GM12875 (cell line): ENCODE results near the gene EPS8L3.

Source experiments
- H3K4me3 ChIP-seq: one replicate; pipeline ENCODE4 v1.5.1; 2011; ENCODE audit warnings: low read depth, low read length, control low read depth
- TF ChIP-seq, protein P1 (sequence below): IDR thresholded peaks from 2 replicates; pipeline ENCODE4 v1.5.1; 2011; ENCODE audit warnings: low read depth, mild to moderate bottlenecking, control low read depth, inconsistent platforms, low read length, moderate library complexity, borderline replicate concordance; ENCODE audit not compliant: insufficient read depth

Gene EPS8L3

DNA sequence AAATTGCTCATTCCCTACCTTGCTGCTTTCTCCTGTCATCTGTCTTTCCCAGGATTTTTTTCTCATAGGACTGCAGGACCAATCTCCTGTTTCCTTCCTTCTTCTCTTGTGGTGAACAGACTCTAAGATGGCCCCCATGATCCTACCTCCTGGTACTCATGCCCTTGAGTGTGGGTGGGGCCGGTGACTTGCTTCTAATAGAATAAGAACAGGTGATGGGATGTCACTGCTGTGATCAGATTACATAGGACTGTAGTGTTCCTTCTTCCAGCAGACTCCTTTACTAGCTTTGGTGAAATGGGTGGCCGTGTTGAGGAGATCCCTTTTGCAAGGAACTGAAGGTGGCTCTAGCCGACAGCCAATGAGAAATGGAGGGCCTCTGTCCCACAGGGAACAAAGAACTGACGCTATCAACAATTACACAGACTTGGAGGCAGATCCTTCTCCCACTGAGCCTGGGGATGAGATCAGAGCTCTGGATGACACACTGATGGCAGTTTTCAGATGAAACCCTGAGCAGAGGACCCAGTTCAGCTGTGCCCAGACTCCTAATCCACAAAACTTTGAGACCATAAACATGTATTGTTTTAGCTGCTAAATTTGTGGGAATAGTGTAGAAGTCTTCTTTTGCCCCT is 30.4 kb downstream of the EPS8L3 start:
- TF ChIP-seq, protein P1, sequence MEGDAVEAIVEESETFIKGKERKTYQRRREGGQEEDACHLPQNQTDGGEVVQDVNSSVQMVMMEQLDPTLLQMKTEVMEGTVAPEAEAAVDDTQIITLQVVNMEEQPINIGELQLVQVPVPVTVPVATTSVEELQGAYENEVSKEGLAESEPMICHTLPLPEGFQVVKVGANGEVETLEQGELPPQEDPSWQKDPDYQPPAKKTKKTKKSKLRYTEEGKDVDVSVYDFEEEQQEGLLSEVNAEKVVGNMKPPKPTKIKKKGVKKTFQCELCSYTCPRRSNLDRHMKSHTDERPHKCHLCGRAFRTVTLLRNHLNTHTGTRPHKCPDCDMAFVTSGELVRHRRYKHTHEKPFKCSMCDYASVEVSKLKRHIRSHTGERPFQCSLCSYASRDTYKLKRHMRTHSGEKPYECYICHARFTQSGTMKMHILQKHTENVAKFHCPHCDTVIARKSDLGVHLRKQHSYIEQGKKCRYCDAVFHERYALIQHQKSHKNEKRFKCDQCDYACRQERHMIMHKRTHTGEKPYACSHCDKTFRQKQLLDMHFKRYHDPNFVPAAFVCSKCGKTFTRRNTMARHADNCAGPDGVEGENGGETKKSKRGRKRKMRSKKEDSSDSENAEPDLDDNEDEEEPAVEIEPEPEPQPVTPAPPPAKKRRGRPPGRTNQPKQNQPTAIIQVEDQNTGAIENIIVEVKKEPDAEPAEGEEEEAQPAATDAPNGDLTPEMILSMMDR, result no peak
- no peak overlapping the region for H3K4me3 ChIP-seq

DNA sequence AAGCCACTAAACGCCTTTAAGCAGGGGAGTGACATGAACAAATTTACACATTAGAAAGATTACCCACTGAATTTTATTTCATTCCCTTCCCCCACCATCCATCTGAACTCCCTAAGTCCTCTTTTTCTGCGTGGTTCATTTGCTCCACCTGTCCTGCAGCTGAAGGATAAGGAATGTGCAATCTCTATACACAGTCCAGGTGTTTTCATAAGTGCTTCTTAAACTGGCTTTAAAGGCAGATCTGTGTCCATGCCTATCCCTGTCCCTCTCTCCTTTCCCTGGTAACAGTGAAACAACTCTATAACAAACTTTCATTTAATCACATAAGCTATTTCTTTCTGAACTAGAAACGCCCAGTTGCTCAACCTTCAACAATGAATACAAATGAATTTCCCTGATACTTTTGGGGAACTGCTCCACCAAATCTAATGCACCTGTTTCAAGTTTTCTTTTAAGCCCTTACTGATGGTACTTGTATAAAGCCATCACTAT is 31.3 kb downstream of the EPS8L3 start:
- no peak overlapping the region for H3K4me3 ChIP-seq
- TF ChIP-seq, protein P1, result no peak

DNA sequence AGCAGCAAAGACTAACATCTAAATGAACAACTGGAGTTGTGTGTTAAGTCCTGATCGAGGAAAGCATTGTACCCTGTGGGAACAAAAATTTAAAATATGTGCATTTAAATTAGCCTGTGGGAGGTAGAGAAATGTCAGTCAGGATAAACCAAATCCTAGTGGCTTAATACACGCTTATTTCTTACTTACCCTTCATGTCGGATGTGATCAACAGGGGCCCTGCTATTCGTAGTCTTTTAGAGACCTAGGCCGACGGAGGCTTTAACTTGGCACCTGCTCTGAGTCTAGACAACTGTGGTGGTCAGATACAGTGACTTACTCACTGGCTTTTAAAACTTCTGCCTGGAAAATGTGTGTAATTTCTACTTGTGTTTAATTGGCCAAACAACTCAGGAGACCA is 33.1 kb downstream of the EPS8L3 start:
- TF ChIP-seq, protein P1, result no peak
- no peak overlapping the region for H3K4me3 ChIP-seq

DNA sequence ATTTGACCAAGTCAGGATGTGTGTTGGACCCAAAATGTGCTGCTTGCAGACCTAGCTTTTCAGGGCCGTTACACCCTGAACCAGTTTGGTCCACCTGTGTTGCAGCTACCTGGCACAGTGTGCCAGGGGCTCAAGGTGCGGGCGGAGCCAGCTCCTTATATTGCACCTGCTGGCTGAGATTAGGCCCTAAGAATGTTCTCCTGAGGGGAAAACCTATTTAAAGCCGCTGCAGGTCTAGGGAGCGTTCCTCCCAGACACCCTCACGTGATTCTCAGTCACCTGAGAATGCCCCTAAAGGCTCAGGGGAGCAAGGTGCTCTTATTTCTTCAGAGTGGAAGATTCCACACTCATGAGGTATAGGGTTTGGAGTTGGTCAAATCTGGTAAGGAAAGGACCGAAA is 34.9 kb downstream of the EPS8L3 start:
- H3K4me3 ChIP-seq, result no peak overlapping the region
- TF ChIP-seq, protein P1, result no peak

DNA sequence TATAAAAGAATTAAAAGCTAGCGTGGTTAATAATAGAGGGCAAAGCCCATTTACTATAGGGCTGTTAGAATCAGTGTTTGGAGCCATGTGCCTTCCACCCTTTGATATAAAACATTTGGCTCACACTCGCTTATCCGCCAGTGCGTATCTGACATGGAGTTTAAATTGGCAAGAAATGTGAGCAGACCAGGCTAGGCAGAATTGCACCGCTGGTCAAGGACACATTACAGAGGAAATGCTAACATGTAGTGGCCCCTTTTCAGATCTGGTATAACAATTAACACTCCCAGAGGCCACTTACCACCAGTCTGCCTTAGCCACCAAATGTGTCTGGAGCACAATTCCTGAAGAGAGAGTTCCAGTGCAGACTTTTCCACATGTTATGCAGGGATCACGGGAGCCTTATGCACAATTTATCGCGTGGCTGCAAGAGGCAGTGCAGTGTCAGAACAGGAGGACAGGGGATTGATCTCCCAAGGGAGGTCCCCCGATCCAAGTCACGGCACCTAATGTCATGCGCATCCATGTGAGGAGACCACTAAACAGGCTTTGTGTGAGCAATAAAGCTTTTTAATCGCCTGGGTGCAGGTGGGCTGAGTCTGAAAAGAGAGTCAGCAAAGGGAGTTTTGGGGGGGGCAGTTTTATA is 36.9 kb downstream of the EPS8L3 start:
- no peak overlapping the region for H3K4me3 ChIP-seq

DNA sequence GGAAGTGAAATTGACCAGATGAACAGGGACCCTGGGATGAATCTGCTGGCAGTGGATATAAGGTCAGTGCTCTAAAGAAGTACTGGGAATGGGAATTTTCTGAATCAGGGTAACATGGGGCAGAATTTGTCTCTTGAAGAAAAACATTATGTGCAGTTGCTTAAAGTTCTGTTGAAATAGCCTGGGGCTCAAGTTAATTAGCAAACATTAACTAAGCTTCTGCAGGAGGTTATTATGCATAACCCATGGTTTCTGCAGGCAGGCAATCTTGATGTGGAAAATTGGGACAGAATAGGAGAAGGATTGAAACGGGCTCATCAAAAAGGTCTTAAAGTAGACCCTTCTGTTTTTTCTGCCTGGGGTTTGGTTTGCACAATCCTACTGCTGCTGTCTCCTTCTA is 37.7 kb downstream of the EPS8L3 start:
- no peak overlapping the region for H3K4me3 ChIP-seq
- TF ChIP-seq, protein P1, result no peak

More for the DNA sequence above, 36.9 kb downstream of the EPS8L3 start:
- TF ChIP-seq, protein P1, result no peak

DNA sequence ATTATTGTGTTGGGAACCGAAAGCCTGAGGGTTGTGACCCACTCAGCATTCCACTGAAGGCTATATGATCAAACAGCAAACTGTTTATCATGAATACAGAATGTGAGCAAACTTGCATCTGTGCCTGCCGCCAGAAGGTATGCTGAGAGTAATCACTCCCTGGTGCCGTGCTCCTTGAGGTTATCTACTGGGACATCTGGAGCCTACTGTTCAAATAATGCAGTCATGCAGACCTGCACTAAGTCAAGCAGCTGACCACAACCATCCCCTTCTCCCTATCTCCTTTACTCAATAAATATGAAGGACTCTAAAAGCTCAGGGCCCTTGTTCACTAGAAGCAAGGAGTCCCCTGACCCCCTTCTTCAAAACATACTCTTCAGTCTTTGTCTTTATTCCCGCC is 38.2 kb downstream of the EPS8L3 start:
- no peak overlapping the region for H3K4me3 ChIP-seq
- TF ChIP-seq, protein P1, result no peak
